OCI-LY3 (cell line): Measurements from ENCODE around the gene HENMT1.

Experiments
- H2AFZ ChIP-seq: fragments of 200-600, 300-600 bp; shearing (Covaris generic); 2 replicates; pipeline ENCODE4 v1.6.0; 2014; ENCODE audit warnings: antibody characterized with exemption, low read depth, low read length
- H3K27ac ChIP-seq: fragments of 200-600, 300-600 bp; sonication (generic); 2 replicates; pipeline ENCODE4 v1.5.1; 2014; ENCODE audit warnings: mild to moderate bottlenecking, low read length, moderate library complexity, mixed read lengths
- H3K27me3 ChIP-seq: fragments of 200-600, 300-600 bp; sonication (generic); 2 replicates; pipeline ENCODE4 v1.6.1; 2014; ENCODE audit warnings: low read depth, low read length, mixed read lengths
- H3K36me3 ChIP-seq: fragments of 200-600, 300-600 bp; sonication (generic); replicated peaks from 2 replicates; pipeline ENCODE3; 2014; ENCODE audit warnings: low read depth, low read length, mixed read lengths
- H3K4me1 ChIP-seq: fragments of 300-600, 200-600 bp; sonication (generic); 2 replicates; pipeline ENCODE4 v1.6.1; 2014; ENCODE audit warnings: low read length, mixed read lengths
- H3K4me2 ChIP-seq: fragments of 200-600, 300-600 bp; sonication (generic); 2 replicates; pipeline ENCODE4 v1.6.1; 2014; ENCODE audit warnings: low read length, mixed read lengths
- H3K4me3 ChIP-seq: fragments of 300-600, 200-600 bp; sonication (generic); 2 replicates; pipeline ENCODE4 v1.5.1; 2014; ENCODE audit warnings: antibody characterized with exemption, mild to moderate bottlenecking, low read length, moderate library complexity
- H3K79me2 ChIP-seq: fragments of 300-600, 200-600 bp; shearing (Covaris generic); 2 replicates; pipeline ENCODE4 v1.6.1; 2014; ENCODE audit warnings: mild to moderate bottlenecking, low read length, mixed read lengths
- H3K9ac ChIP-seq: fragments of 300-600, 200-600 bp; shearing (Covaris generic); 2 replicates; pipeline ENCODE4 v1.6.0; 2014; ENCODE audit warnings: mild to moderate bottlenecking, low read length, moderate library complexity
- H3K9me3 ChIP-seq: fragments of 200-600, 300-600 bp; shearing (Covaris generic); 2 replicates; pipeline ENCODE4 v1.6.1; 2014; ENCODE audit warnings: low read length, mixed read lengths; ENCODE audit not compliant: insufficient read depth
- H4K20me1 ChIP-seq: fragments of 200-600, 300-600 bp; sonication (generic); 2 replicates; pipeline ENCODE4 v1.6.1; 2016; ENCODE audit warnings: low read length, mixed read lengths; ENCODE audit not compliant: insufficient read depth
- EZH2phosphoT487 ChIP-seq: fragments of 200-600 bp; shearing (Covaris generic); IDR thresholded peaks from 2 replicates; pipeline ENCODE4 v1.6.1; 2018; ENCODE audit warnings: antibody characterized with exemption, mixed run types, low read depth
- TF ChIP-seq, protein P1 (sequence below): fragments of 200-600, 300-600 bp; sonication (generic); IDR thresholded peaks from 2 replicates; pipeline ENCODE4 v1.5.1; 2014; ENCODE audit warnings: antibody characterized with exemption, low read length, low read depth

HENMT1 gene

DNA sequence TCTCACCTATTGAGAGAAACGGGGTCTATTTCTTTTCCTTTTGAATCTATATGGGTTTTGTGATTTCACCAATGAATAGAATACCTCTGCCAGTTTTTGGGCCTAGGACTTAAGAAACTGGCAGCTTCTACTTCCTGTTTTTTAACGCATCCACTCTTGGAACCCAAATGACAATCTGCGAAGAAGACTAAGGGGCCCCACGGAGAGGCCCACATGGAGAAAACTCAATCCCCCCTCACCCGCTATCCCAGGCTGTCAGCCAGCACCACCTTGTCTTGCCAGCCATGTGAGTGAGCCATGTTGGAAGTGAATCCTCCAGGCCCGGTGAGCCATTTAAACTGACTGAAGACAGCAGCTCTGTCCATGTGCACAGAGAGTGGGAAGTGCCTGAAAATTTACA lies 3.6 kb upstream of the HENMT1 start:
- H3K36me3 ChIP-seq, result no peaks in the 10 kb centered on the region
- H3K79me2 ChIP-seq, result no peaks in the 10 kb centered on the region
- H3K4me2 ChIP-seq, result no peak overlapping the region
- no peak overlapping the region for H3K9ac ChIP-seq
- peaks cover 6% of the 10 kb centered on the region; the same call in 1 of the 2 replicates for H3K4me1 ChIP-seq
- H3K4me3 ChIP-seq, result no peak overlapping the region
- H2AFZ ChIP-seq, result no peak overlapping the region
- no peaks in the 10 kb centered on the region for H3K27me3 ChIP-seq
- TF ChIP-seq, protein P1, sequence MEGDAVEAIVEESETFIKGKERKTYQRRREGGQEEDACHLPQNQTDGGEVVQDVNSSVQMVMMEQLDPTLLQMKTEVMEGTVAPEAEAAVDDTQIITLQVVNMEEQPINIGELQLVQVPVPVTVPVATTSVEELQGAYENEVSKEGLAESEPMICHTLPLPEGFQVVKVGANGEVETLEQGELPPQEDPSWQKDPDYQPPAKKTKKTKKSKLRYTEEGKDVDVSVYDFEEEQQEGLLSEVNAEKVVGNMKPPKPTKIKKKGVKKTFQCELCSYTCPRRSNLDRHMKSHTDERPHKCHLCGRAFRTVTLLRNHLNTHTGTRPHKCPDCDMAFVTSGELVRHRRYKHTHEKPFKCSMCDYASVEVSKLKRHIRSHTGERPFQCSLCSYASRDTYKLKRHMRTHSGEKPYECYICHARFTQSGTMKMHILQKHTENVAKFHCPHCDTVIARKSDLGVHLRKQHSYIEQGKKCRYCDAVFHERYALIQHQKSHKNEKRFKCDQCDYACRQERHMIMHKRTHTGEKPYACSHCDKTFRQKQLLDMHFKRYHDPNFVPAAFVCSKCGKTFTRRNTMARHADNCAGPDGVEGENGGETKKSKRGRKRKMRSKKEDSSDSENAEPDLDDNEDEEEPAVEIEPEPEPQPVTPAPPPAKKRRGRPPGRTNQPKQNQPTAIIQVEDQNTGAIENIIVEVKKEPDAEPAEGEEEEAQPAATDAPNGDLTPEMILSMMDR, result no peak
- TF ChIP-seq EZH2phosphoT487, result no peak
- no peaks in the 10 kb centered on the region for H4K20me1 ChIP-seq
- H3K27ac ChIP-seq, result no peak overlapping the region
- H3K9me3 ChIP-seq, result no peaks in the 10 kb centered on the region

DNA sequence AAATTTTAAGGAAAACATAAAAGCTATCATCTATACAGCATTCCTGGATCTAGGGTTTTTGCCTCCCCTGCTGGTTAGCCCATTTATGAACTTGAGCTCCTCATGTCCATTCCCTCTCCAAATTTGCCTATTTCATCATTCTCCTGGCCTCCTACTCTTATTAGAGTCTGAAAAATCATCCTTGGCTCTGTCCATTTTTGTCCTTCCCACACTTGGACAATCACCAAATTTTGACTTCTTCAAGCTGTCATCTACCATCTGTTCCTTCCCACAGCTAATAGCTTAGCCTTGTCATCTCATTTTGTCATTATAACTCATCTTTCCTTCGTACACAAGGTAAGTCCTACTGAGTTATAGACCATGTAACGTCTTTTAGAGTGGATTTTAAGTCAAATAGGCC lies 2.2 kb upstream of the HENMT1 start:
- Histone ChIP-seq H3K9me3 (no peaks in the 10 kb centered on the region), H3K4me1 (peaks cover 6% of the 10 kb centered on the region; the same call in 1 of the 2 replicates), H3K27ac (no peak overlapping the region), H3K27me3 (no peaks in the 10 kb centered on the region), H2AFZ (no peak overlapping the region), H3K79me2 (no peaks in the 10 kb centered on the region), H3K4me3 (no peak overlapping the region), H3K9ac (no peak overlapping the region), H3K4me2 (no peak overlapping the region), H3K36me3 (no peaks in the 10 kb centered on the region), H4K20me1 (no peaks in the 10 kb centered on the region)
- TF ChIP-seq, protein P1, result no peak
- TF ChIP-seq EZH2phosphoT487, result no peak

DNA sequence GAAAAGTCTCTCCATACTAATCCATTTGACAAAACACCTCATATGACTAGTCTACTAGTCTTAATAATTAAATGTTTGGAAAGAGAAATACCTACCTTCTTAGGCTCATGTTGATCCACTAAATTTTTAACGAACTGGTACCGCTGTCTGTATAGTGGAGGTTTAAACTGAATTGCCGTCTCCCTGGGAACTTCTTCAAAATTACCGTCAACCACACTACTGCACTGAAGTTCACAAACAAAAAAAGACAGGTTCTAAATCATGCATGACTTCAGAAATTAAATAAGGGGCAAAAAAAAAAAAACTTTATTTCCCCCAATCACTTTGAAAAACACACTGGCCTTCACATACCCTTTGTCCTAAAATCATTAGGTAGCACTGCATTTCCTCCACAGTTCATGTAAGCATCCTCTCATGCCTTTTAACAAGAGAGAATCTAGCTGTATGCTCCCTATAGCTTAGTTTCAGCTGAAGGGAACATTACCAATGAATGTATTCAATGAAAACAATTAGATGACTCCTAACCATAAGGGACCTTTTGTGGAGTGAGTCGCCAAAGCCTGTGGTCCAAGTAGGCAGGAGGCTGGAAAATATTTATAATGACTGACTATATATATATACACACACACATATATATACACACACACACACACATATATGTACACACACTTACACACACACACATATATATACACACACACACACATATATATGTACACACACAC lies 3.4 kb downstream of the HENMT1 start:
- TF ChIP-seq, protein P1, result no peak
- TF ChIP-seq EZH2phosphoT487, result no peak
- peaks cover 6% of the 10 kb centered on the region; the same call in 1 of the 2 replicates for H3K4me1 ChIP-seq
- no peaks in the 10 kb centered on the region for H3K27me3 ChIP-seq

DNA sequence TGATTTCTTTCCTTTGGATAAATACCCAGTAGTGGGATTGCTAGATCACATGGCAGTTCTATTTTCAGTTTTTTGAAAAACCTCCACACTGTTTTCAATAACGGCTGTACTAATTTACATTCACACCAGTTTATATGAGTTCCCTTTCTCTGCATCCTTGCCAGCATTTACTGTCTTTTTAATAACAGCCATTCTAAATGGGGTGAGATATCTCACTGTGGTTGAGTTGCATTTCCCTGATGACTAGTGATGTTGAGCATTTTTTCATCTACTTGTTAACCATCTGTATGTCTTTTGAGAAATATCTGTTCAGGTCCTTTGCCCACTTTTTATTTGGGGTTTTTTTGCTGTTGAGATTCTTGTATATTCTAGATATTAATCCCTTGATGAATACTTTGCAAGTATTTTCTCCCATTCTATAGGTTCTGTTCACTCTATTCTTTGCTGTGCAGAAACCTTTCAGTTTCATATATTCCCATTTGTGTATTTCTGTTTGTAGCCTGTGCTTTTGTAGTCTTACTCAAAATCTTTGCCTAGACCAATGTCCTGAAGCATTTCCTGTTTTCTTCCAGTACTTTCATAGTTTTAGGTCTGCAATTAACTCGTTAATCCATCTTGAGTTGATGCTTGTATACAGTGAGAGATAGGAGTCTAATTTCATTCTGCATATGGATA lies 7.3 kb downstream of the HENMT1 start:
- no peak overlapping the region for H3K27ac ChIP-seq
- no peaks in the 10 kb centered on the region for H3K79me2 ChIP-seq
- H3K27me3 ChIP-seq, result no peaks in the 10 kb centered on the region
- no peaks in the 10 kb centered on the region for H3K36me3 ChIP-seq
- H3K4me1 ChIP-seq, result no peaks in the 10 kb centered on the region
- H2AFZ ChIP-seq, result no peak overlapping the region
- no peaks in the 10 kb centered on the region for H3K9me3 ChIP-seq
- no peaks in the 10 kb centered on the region for H4K20me1 ChIP-seq
- H3K4me3 ChIP-seq, result no peak overlapping the region
- no peak overlapping the region for H3K9ac ChIP-seq
- no peak overlapping the region for H3K4me2 ChIP-seq
- TF ChIP-seq, protein P1, result no peak
- no peak for TF ChIP-seq EZH2phosphoT487

More for the DNA sequence above, 3.4 kb downstream of the HENMT1 start:
- Histone ChIP-seq H3K9ac (no peak overlapping the region), H4K20me1 (no peaks in the 10 kb centered on the region), H3K27ac (no peak overlapping the region), H3K79me2 (no peaks in the 10 kb centered on the region), H3K36me3 (no peaks in the 10 kb centered on the region), H3K4me2 (no peak overlapping the region), H3K4me3 (no peak overlapping the region), H2AFZ (no peak overlapping the region), H3K9me3 (no peaks in the 10 kb centered on the region)
